ENCODE measurements around the gene NUP93. TPM values are rescaled to one million over a fixed set of nuclear protein-coding genes. Genes with fewer than 3 reads are reported as not detected.
"Not testable (repeated sequence)": the region's sequence is repeated elsewhere in the genome, so short reads cannot be mapped to it uniquely, and the experiment has no call there.

The NUP93 gene
- total RNA-seq, 2 donors from 2014 or later = 38.8 to 73.3 TPM

- WGBS = 80% methylated on average over 12 of the region's 12 CpGs
- intact Hi-C loops (cut with DNase I) = no loop called here
- H3K36me3 ChIP-seq = no peaks in the 10 kb centered on the region
- H3K4me1 ChIP-seq (replicated peaks) = no peaks in the 10 kb centered on the region
- no peak overlapping the region for H3K4me3 ChIP-seq
- H3K27me3 ChIP-seq (replicated peaks; ENCODE audit: insufficient read depth) = no peaks in the 10 kb centered on the region
- H3K27ac ChIP-seq = no peak overlapping the region
- DNase-seq (ENCODE audit: low spot score) = no peak
- TF ChIP-seq POLR2A (IDR thresholded peaks at IDR 0.05) = no peak
- no peak for TF ChIP-seq POLR2AphosphoS5 (IDR thresholded peaks at IDR 0.05)
- TF ChIP-seq CTCF (IDR thresholded peaks at IDR 0.05) = no peak
- no peaks in the 10 kb centered on the region for H3K9me3 ChIP-seq
Measured at GRCh38 chr16:56880176-56880575, 150.2 kb downstream of the NUP93 start.

GRCh38 chr16:56880685-56881084, 150.8 kb downstream of the NUP93 start:
- 94% methylated on average over 4 of the region's 4 CpGs for WGBS
- Histone ChIP-seq H3K36me3 (no peaks in the 10 kb centered on the region), H3K4me3 (no peak overlapping the region), H3K4me1 (replicated peaks) (no peaks in the 10 kb centered on the region), H3K27me3 (replicated peaks; ENCODE audit: insufficient read depth) (no peaks in the 10 kb centered on the region), H3K27ac (no peak overlapping the region), H3K9me3 (no peaks in the 10 kb centered on the region)
- intact Hi-C loops (cut with DNase I) = no loop called here
- no peak for DNase-seq (ENCODE audit: low spot score)
- TF ChIP-seq POLR2A (IDR thresholded peaks at IDR 0.05) = no peak
- no peak for TF ChIP-seq POLR2AphosphoS5 (IDR thresholded peaks at IDR 0.05)
- no peak for TF ChIP-seq CTCF (IDR thresholded peaks at IDR 0.05)

GRCh38 chr16:56882077-56882800, 152.3 kb downstream of the NUP93 start:
- Histone ChIP-seq H3K4me3 (no peak overlapping the region), H3K27me3 (replicated peaks; ENCODE audit: insufficient read depth) (no peaks in the 10 kb centered on the region), H3K9me3 (no peaks in the 10 kb centered on the region), H3K4me1 (replicated peaks) (no peaks in the 10 kb centered on the region), H3K27ac (no peak overlapping the region), H3K36me3 (no peaks in the 10 kb centered on the region)
- no peak for DNase-seq (ENCODE audit: low spot score)
- intact Hi-C loops (cut with DNase I) = no loop called here
- 95% methylated on average over 8 of the region's 8 CpGs for WGBS
- TF ChIP-seq POLR2AphosphoS5 (IDR thresholded peaks at IDR 0.05) (no peak), CTCF (IDR thresholded peaks at IDR 0.05) (no peak), POLR2A (IDR thresholded peaks at IDR 0.05) (no peak)

GRCh38 chr16:56883586-56883985, 153.7 kb downstream of the NUP93 start:
- Histone ChIP-seq H3K36me3 (no peaks in the 10 kb centered on the region), H3K4me3 (no peak overlapping the region), H3K4me1 (replicated peaks) (no peaks in the 10 kb centered on the region), H3K9me3 (no peaks in the 10 kb centered on the region), H3K27ac (no peak overlapping the region), H3K27me3 (replicated peaks; ENCODE audit: insufficient read depth) (no peaks in the 10 kb centered on the region)
- DNase-seq (ENCODE audit: low spot score) = no peak
- TF ChIP-seq CTCF (IDR thresholded peaks at IDR 0.05) (no peak), POLR2A (IDR thresholded peaks at IDR 0.05) (no peak), POLR2AphosphoS5 (IDR thresholded peaks at IDR 0.05) (no peak)
- intact Hi-C loops (cut with DNase I) = no loop called here
- WGBS = 90% methylated on average over 2 of the region's 2 CpGs

- Histone ChIP-seq H3K9me3 (no peaks in the 10 kb centered on the region), H3K4me1 (replicated peaks) (peaks cover under 1% of the 10 kb centered on the region), H3K4me3 (no peak overlapping the region), H3K27me3 (replicated peaks; ENCODE audit: insufficient read depth) (no peaks in the 10 kb centered on the region), H3K27ac (no peak overlapping the region), H3K36me3 (no peaks in the 10 kb centered on the region)
- no peak for TF ChIP-seq POLR2AphosphoS5 (IDR thresholded peaks at IDR 0.05)
- no peak for TF ChIP-seq POLR2A (IDR thresholded peaks at IDR 0.05)
- TF ChIP-seq CTCF (IDR thresholded peaks at IDR 0.05) = no peak
- intact Hi-C loops (cut with DNase I) = no loop called here
- DNase-seq (ENCODE audit: low spot score) = no peak
- WGBS = 96% methylated on average over 14 of the region's 14 CpGs
Measured at GRCh38 chr16:56884026-56884582, 154.2 kb downstream of the NUP93 start.

- H3K9me3 ChIP-seq; H3K27ac ChIP-seq; H3K27me3 ChIP-seq (replicated peaks; ENCODE audit: insufficient read depth); H3K4me3 ChIP-seq; intact Hi-C loops (cut with DNase I); H3K4me1 ChIP-seq (replicated peaks); DNase-seq (ENCODE audit: low spot score); H3K36me3 ChIP-seq: not testable (repeated sequence)
- 90% methylated on average over 13 of the region's 13 CpGs for WGBS
Measured at GRCh38 chr16:56884929-56885328, 155.0 kb downstream of the NUP93 start.

Measured in prostate gland (tissue), 2 donors.